Activated gamma-delta T cell treated with Interleukin-2 at 50 U/mL for 16 hours (primary cell): ENCODE results near the gene SLC10A7.

Experiments
- DNase-seq: peaks from one replicate; pipeline ENCODE4 v3.0.0-alpha.2; 2020

The SLC10A7 gene

GRCh38 chr4:146346276-146346675 is 175.5 kb downstream of the SLC10A7 start:
- no peak for DNase-seq

- DNase-seq = no peak
These were observed 178.0 kb downstream of the SLC10A7 start for GRCh38 chr4:146343776-146344175.

- DNase-seq = no peak
These were observed 178.5 kb downstream of the SLC10A7 start for GRCh38 chr4:146343199-146343598.

- DNase-seq = peak; percentile 8
These were observed 179.0 kb downstream of the SLC10A7 start for GRCh38 chr4:146342600-146343192.

GRCh38 chr4:146340798-146341197 is 180.9 kb downstream of the SLC10A7 start:
- DNase-seq = no peak

GRCh38 chr4:146338512-146338911 is 183.2 kb downstream of the SLC10A7 start:
- DNase-seq = no peak

- DNase-seq = no peak
These were observed 185.3 kb downstream of the SLC10A7 start for GRCh38 chr4:146336410-146336807.

- DNase-seq = no peak
These were observed 185.9 kb downstream of the SLC10A7 start for GRCh38 chr4:146335763-146336409.

- no peak for DNase-seq
These were observed 186.8 kb downstream of the SLC10A7 start for GRCh38 chr4:146334862-146335449.

- DNase-seq = no peak
These were observed 187.9 kb downstream of the SLC10A7 start for GRCh38 chr4:146333895-146334262.

GRCh38 chr4:146333187-146333894 is 188.4 kb downstream of the SLC10A7 start:
- no peak for DNase-seq

GRCh38 chr4:146330392-146330791 is 191.3 kb downstream of the SLC10A7 start:
- DNase-seq = no peak

GRCh38 chr4:146329050-146329716 is 192.6 kb downstream of the SLC10A7 start:
- no peak for DNase-seq

GRCh38 chr4:146327859-146328650 is 193.7 kb downstream of the SLC10A7 start:
- no peak for DNase-seq

GRCh38 chr4:146318894-146319293 is 202.8 kb downstream of the SLC10A7 start:
- no peak for DNase-seq

GRCh38 chr4:146317783-146318182 is 204.0 kb downstream of the SLC10A7 start:
- DNase-seq = no peak

GRCh38 chr4:146315184-146315583 is 206.6 kb downstream of the SLC10A7 start:
- DNase-seq = no peak

GRCh38 chr4:146311238-146311970 is 210.3 kb downstream of the SLC10A7 start:
- DNase-seq = no peak

- no peak for DNase-seq
These were observed 211.3 kb downstream of the SLC10A7 start for GRCh38 chr4:146310319-146311021.

GRCh38 chr4:146308951-146309350 is 212.8 kb downstream of the SLC10A7 start:
- no peak for DNase-seq

- no peak for DNase-seq
These were observed 218.9 kb downstream of the SLC10A7 start for GRCh38 chr4:146302822-146303221.
